Stimulated activated naive B cell treated with anti-CD40 and anti-IgM and Interleukin-4, amounts not matched to agents 10 μg/mL and 1 μg/mL and 100 μg/mL, for 72 hours (primary cell): ENCODE results near the gene TJP3.

Source experiments
- ATAC-seq, 2 donors: fragments of 150-1000 bp; cut with Tn5 transposase; replicated peaks; 2 replicates each; pipeline ENCODE4 v1.10.0; 2021; ENCODE audit warnings: moderate library complexity in 1 of 2
- DNase-seq: peaks from one replicate; pipeline ENCODE4 v3.0.0; 2021
- H3K27ac Mint-ChIP-seq: one replicate; pipeline ENCODE4 v1.8.0; 2022; ENCODE audit warnings: mild to moderate bottlenecking, mixed read lengths
- H3K27me3 Mint-ChIP-seq, 2 donors: one replicate each; pipeline ENCODE4 v1.8.0; 2022; ENCODE audit warnings: mixed read lengths in 2 of 2
- H3K36me3 Mint-ChIP-seq, 2 donors: one replicate each; pipeline ENCODE4 v1.8.0; 2022; ENCODE audit warnings: mixed read lengths in 2 of 2, mild to moderate bottlenecking in 1 of 2
- H3K4me1 Mint-ChIP-seq, 2 donors: one replicate each; pipeline ENCODE4 v1.8.0; 2022; ENCODE audit warnings: mixed read lengths in 2 of 2, mild to moderate bottlenecking in 1 of 2
- H3K4me3 Mint-ChIP-seq, 2 donors: one replicate each; pipeline ENCODE4 v1.8.0; 2022; ENCODE audit warnings: mild to moderate bottlenecking in 2 of 2, mixed read lengths in 2 of 2, moderate library complexity in 1 of 2
- H3K9me3 Mint-ChIP-seq, 2 donors: one replicate each; pipeline ENCODE4 v1.8.0; 2022; ENCODE audit warnings: mixed read lengths in 2 of 2, mild to moderate bottlenecking in 1 of 2

TJP3 gene

GRCh38 chr19:3785451-3785937, 77.3 kb downstream of the TJP3 start:
- Mint-ChIP-seq H3K4me3 (peak overlapping the region; percentile 71 to 80), H3K36me3 (peaks cover 18 to 21% of the 10 kb centered on the region in 2 donors), H3K27ac (peak overlapping the region; percentile 5), H3K27me3 (peaks cover 2% of the 10 kb centered on the region in 2 donors), H3K9me3 (peaks cover 14 to 16% of the 10 kb centered on the region in 2 donors), H3K4me1 (peaks cover 8 to 13% of the 10 kb centered on the region in 2 donors)
- ATAC-seq (peak; percentile 24 to 56), DNase-seq (no peak)

GRCh38 chr19:3785938-3786824, 78.0 kb downstream of the TJP3 start, which contains the start of gene MATK:
Gene MATK (minus strand): TSS chr19:3786381. CDS start chr19:3785135, 1,246 bp downstream.
- H3K9me3 Mint-ChIP-seq, result peaks cover 16 to 18% of the 10 kb centered on the region in 2 donors
- H3K27me3 Mint-ChIP-seq, result peaks cover 5 to 6% of the 10 kb centered on the region in 2 donors
- H3K4me3 Mint-ChIP-seq, result peak within 1 kb of the TSS; percentile 71 to 80
- H3K27ac Mint-ChIP-seq, result peak within 1 kb of the TSS; percentile 14
- ATAC-seq, result peak; percentile 63 to 64
- H3K36me3 Mint-ChIP-seq, result peaks cover 18 to 20% of the 10 kb centered on the region in 2 donors
- DNase-seq, result no peak
- peaks cover 8 to 13% of the 10 kb centered on the region in 2 donors for H3K4me1 Mint-ChIP-seq

- Mint-ChIP-seq H3K27ac (no peak overlapping the region), H3K4me1 (peaks cover 8 to 13% of the 10 kb centered on the region in 2 donors), H3K36me3 (peaks cover 0 to 5% of the 10 kb centered on the region in 2 donors), H3K4me3 (no peak overlapping the region), H3K27me3 (peaks cover 5 to 6% of the 10 kb centered on the region in 2 donors), H3K9me3 (peaks cover 7 to 8% of the 10 kb centered on the region in 2 donors)
- DNase-seq, result no peak
- no peak for ATAC-seq
Measured at GRCh38 chr19:3788996-3789778, 81.0 kb downstream of the TJP3 start.

- Mint-ChIP-seq H3K9me3 (peaks cover 7 to 8% of the 10 kb centered on the region in 2 donors), H3K27me3 (peaks cover 5 to 6% of the 10 kb centered on the region in 2 donors), H3K4me3 (no peak overlapping the region), H3K27ac (no peak overlapping the region), H3K4me1 (peaks cover 0 to 3% of the 10 kb centered on the region in 2 donors), H3K36me3 (peaks cover 0 to 3% of the 10 kb centered on the region in 2 donors)
- DNase-seq, result no peak
- ATAC-seq, result no peak
Measured at GRCh38 chr19:3790209-3790734, 82.1 kb downstream of the TJP3 start.

GRCh38 chr19:3790941-3791340, 82.8 kb downstream of the TJP3 start:
- Mint-ChIP-seq H3K27ac (no peak overlapping the region), H3K4me3 (no peak overlapping the region), H3K4me1 (no peaks in the 10 kb centered on the region), H3K27me3 (peaks cover 5 to 6% of the 10 kb centered on the region in 2 donors), H3K36me3 (peaks cover 0 to 3% of the 10 kb centered on the region in 2 donors), H3K9me3 (peaks cover 7 to 8% of the 10 kb centered on the region in 2 donors)
- ATAC-seq (no peak), DNase-seq (no peak)

- Mint-ChIP-seq H3K27me3 (peaks cover 5 to 6% of the 10 kb centered on the region in 2 donors), H3K27ac (no peak overlapping the region), H3K36me3 (peaks cover 4 to 5% of the 10 kb centered on the region in 2 donors), H3K4me1 (no peaks in the 10 kb centered on the region), H3K4me3 (no peak overlapping the region), H3K9me3 (peaks cover 14% of the 10 kb centered on the region in 2 donors)
- no peak for DNase-seq
- ATAC-seq, result no peak
Measured at GRCh38 chr19:3792114-3792513, 83.9 kb downstream of the TJP3 start.

GRCh38 chr19:3793799-3794198, 85.6 kb downstream of the TJP3 start:
- H3K9me3 Mint-ChIP-seq, result peaks cover 14% of the 10 kb centered on the region in 2 donors
- peak overlapping the region; percentile 11 for H3K27ac Mint-ChIP-seq
- H3K4me1 Mint-ChIP-seq, result peaks cover 0 to 2% of the 10 kb centered on the region in 2 donors
- no peak for ATAC-seq
- peaks cover 5 to 6% of the 10 kb centered on the region in 2 donors for H3K27me3 Mint-ChIP-seq
- no peak overlapping the region for H3K4me3 Mint-ChIP-seq
- DNase-seq, result no peak
- peaks cover 4 to 5% of the 10 kb centered on the region in 2 donors for H3K36me3 Mint-ChIP-seq

- H3K4me3 Mint-ChIP-seq, result no peak overlapping the region
- no peak for ATAC-seq
- no peak overlapping the region for H3K27ac Mint-ChIP-seq
- peaks cover 5% of the 10 kb centered on the region in 2 donors for H3K27me3 Mint-ChIP-seq
- H3K4me1 Mint-ChIP-seq, result peaks cover 4 to 11% of the 10 kb centered on the region in 2 donors
- peaks cover 10% of the 10 kb centered on the region in 2 donors for H3K9me3 Mint-ChIP-seq
- H3K36me3 Mint-ChIP-seq, result peaks cover 4 to 5% of the 10 kb centered on the region in 2 donors
- DNase-seq, result no peak
Measured at GRCh38 chr19:3796358-3796757, 88.2 kb downstream of the TJP3 start.

GRCh38 chr19:3798137-3798536, 90.0 kb downstream of the TJP3 start:
- ATAC-seq, result no peak
- DNase-seq, result no peak
- H3K27me3 Mint-ChIP-seq, result peaks cover 12 to 16% of the 10 kb centered on the region in 2 donors
- peaks cover 4 to 5% of the 10 kb centered on the region in 2 donors for H3K36me3 Mint-ChIP-seq
- H3K9me3 Mint-ChIP-seq, result peaks cover 6 to 10% of the 10 kb centered on the region in 2 donors
- no peak overlapping the region for H3K27ac Mint-ChIP-seq
- H3K4me3 Mint-ChIP-seq, result no peak overlapping the region
- H3K4me1 Mint-ChIP-seq, result peaks cover 10 to 18% of the 10 kb centered on the region in 2 donors
